Measurements from ENCODE around the gene CYP4F11.

DNA sequence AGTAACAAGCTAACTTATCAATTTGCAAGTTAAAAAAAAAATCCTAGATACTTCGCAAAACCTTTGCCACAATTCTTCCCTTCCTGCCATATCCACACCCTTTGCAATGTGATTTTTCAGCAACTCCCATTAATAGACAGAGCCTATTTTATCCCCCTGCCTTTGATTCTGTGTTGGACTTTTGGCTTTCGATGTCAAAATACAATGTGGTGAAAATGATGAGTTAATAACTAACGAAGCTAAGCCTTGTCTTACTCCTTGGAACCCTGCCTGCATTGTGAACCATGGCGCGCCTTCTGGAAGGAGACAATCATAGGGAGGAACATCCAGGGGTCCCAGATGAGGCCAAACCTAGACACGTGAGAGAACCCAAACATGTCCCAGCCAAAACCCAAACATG lies 42.9 kb downstream of the CYP4F11 start:
- TF ChIP-seq HMGXB4 (CRISPR knock-in tag; IDR thresholded peaks at IDR 0.05; ENCODE audit: borderline replicate concordance in 1 of 2, low read depth in 1 of 2): no peak
- TF ChIP-seq ZNF652 (CRISPR knock-in tag; IDR thresholded peaks at IDR 0.05; ENCODE audit: borderline replicate concordance, low read depth): no peak
- TF ChIP-seq ZFP37 (CRISPR knock-in tag; IDR thresholded peaks at IDR 0.05; ENCODE audit: borderline replicate concordance): no peak
- no peak for TF ChIP-seq CREB1 (IDR thresholded peaks at IDR 0.05)
- no peak for TF ChIP-seq CREB1 (CRISPR knock-in tag; IDR thresholded peaks at IDR 0.05)

Measured in HepG2 (cell line).